Trophoblast cell (in vitro differentiated cells and primary cell): ENCODE measurements around the gene SMOC2.

Source experiments
- DNase-seq, 2 donors: peaks; one replicate each; pipeline ENCODE4 v3.0.0-alpha.2; 2016
- H2AFZ ChIP-seq: 2 replicates; pipeline ENCODE4 v1.6.1; 2013; ENCODE audit warnings: low read length, moderate library complexity, mild to moderate bottlenecking; ENCODE audit not compliant: insufficient read depth, poor library complexity
- H2AK5ac ChIP-seq: 2 replicates; pipeline ENCODE4 v1.6.1; 2013; ENCODE audit warnings: mild to moderate bottlenecking, low read length
- H2BK120ac ChIP-seq: 2 replicates; pipeline ENCODE4 v1.6.1; 2013; ENCODE audit warnings: low read length, mild to moderate bottlenecking, moderate library complexity; ENCODE audit not compliant: insufficient read depth, poor library complexity
- H2BK12ac ChIP-seq: 2 replicates; pipeline ENCODE4 v1.6.1; 2013; ENCODE audit warnings: mild to moderate bottlenecking, low read length, moderate library complexity
- H2BK5ac ChIP-seq: 2 replicates; pipeline ENCODE4 v1.6.1; 2013; ENCODE audit warnings: low read length, low read depth, moderate library complexity, mild to moderate bottlenecking; ENCODE audit not compliant: poor library complexity
- H3K14ac ChIP-seq: 2 replicates; pipeline ENCODE4 v1.6.1; 2013; ENCODE audit warnings: mild to moderate bottlenecking, low read length
- H3K18ac ChIP-seq: 2 replicates; pipeline ENCODE4 v1.6.1; 2013; ENCODE audit warnings: mild to moderate bottlenecking, low read length
- H3K23ac ChIP-seq: 2 replicates; pipeline ENCODE4 v1.6.1; 2013; ENCODE audit warnings: low read length
- H3K27ac ChIP-seq: 2 replicates; pipeline ENCODE4 v1.5.1; 2013; ENCODE audit warnings: low read depth, mild to moderate bottlenecking, inconsistent platforms, low read length, moderate library complexity
- H3K27me3 ChIP-seq: 2 replicates; pipeline ENCODE4 v1.6.1; 2013; ENCODE audit warnings: inconsistent platforms, mild to moderate bottlenecking, low read length, moderate library complexity; ENCODE audit not compliant: insufficient read depth
- H3K36me3 ChIP-seq, 2 experiments: 1 replicate in 1 of 2; 2 replicates in 1 of 2; pipeline ENCODE4 v1.6.1; 2013; ENCODE audit warnings: low read length in 2 of 2, mild to moderate bottlenecking in 2 of 2, moderate library complexity in 1 of 2; ENCODE audit not compliant: insufficient read depth in 2 of 2, control insufficient read depth in 1 of 2
- H3K4ac ChIP-seq: 2 replicates; pipeline ENCODE4 v1.6.1; 2013; ENCODE audit warnings: low read depth, mild to moderate bottlenecking, low read length, moderate library complexity
- H3K4me1 ChIP-seq, 2 experiments: 1 replicate in 1 of 2; 2 replicates in 1 of 2; pipeline ENCODE4 v1.6.1; 2013; ENCODE audit warnings: low read length in 2 of 2, mild to moderate bottlenecking in 2 of 2, moderate library complexity in 1 of 2; ENCODE audit not compliant: insufficient read depth in 2 of 2, control insufficient read depth in 1 of 2
- H3K4me2 ChIP-seq: 2 replicates; pipeline ENCODE4 v1.6.1; 2013; ENCODE audit warnings: inconsistent platforms, mild to moderate bottlenecking, low read length, moderate library complexity
- H3K4me3 ChIP-seq: 2 replicates; pipeline ENCODE4 v1.5.1; 2013; ENCODE audit warnings: mild to moderate bottlenecking, low read depth, low read length, inconsistent platforms
- H3K79me1 ChIP-seq: one replicate; pipeline ENCODE4 v1.6.1; 2013; ENCODE audit warnings: low read length
- H3K79me2 ChIP-seq: 2 replicates; pipeline ENCODE4 v1.6.1; 2013; ENCODE audit warnings: low read length, mild to moderate bottlenecking; ENCODE audit not compliant: control insufficient read depth, insufficient read depth, poor library complexity
- H3K9ac ChIP-seq: 2 replicates; pipeline ENCODE4 v1.6.1; 2013; ENCODE audit warnings: mild to moderate bottlenecking, low read length
- H3K9me3 ChIP-seq: 2 replicates; pipeline ENCODE4 v1.6.1; 2013; ENCODE audit warnings: low read depth, mild to moderate bottlenecking, control low read depth, inconsistent platforms, low read length; ENCODE audit not compliant: insufficient read depth
- H4K12ac ChIP-seq: 2 replicates; pipeline ENCODE4 v1.6.1; 2013; ENCODE audit warnings: low read depth, mild to moderate bottlenecking, low read length, moderate library complexity
- H4K8ac ChIP-seq: 2 replicates; pipeline ENCODE4 v1.6.1; 2013; ENCODE audit warnings: low read depth, mild to moderate bottlenecking, low read length, moderate library complexity
- H4K91ac ChIP-seq: one replicate; pipeline ENCODE4 v1.6.1; 2013; ENCODE audit warnings: low read depth, mild to moderate bottlenecking, low read length, moderate library complexity
- WGBS: extraction: QIAGEN DNeasy Blood & Tissue Kit; methylation state at CpG from one replicate; pipeline ENCODE4 v1.1.7; 2013; ENCODE audit warnings: missing lambda C conversion rate; ENCODE audit not compliant: insufficient read length, insufficient coverage; ENCODE audit errors: extremely low coverage; 5-methylcytosine and 5-hydroxymethylcytosine counted together

Gene SMOC2

DNA sequence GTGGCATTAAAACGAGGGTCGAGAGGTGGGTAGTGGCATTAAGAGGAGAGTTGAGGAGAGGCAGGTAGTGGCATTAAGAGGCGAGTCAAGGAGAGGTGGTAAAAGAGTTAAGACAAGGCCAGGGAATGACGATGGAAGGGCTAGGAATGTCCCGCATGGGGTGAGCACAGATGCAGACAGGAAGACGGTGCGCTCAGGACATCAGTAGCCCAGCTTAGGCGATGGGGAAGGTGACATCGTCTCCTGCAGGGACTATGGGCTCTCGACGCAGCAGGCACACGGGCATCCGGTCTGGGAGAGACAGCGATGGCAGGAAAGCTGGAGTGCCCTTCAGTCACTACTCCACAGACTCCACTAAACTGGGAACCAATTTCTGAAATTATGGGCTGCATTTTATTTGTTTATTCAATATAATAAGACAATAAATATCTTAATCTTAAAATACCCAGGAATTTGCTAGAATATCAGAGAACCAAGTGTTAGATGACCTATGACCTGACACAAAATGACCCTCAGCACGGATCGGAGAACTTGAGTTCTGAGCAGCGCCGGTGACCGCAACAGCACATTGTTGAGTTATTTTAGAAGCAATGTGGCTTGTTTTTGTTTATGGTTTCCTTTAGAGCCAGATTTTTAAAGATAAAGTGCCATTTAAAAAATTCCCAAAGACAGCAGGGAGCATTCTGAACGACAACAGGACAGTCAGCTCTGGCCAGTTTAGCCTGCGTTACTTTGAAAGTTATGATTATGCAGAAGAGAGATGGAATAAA lies 177.7 kb downstream of the SMOC2 start:
- Histone ChIP-seq H2BK12ac (peak overlapping the region; percentile 97), H3K4me3 (no peak overlapping the region), H2AK5ac (peak overlapping the region; percentile 69), H3K79me1 (peaks cover 7% of the 10 kb centered on the region), H4K91ac (peak overlapping the region; percentile 86), H3K27ac (no peak overlapping the region), H3K18ac (peak overlapping the region; percentile 70), H2AFZ (no peak overlapping the region), H3K36me3 (no peaks in the 10 kb centered on the region), H3K9ac (no peak overlapping the region), H3K23ac (no peak overlapping the region), H4K12ac (no peak overlapping the region), H3K27me3 (no peaks in the 10 kb centered on the region), H3K9me3 (peaks cover 4% of the 10 kb centered on the region), H2BK120ac (peak overlapping the region; percentile 61), H3K4me2 (no peak overlapping the region), H3K4me1 (peaks cover 8 to 9% of the 10 kb centered on the region in 2 experiments), H2BK5ac (peak overlapping the region; percentile 42), H3K79me2 (peaks cover 2% of the 10 kb centered on the region), H3K14ac (peak overlapping the region; percentile 41), H3K4ac (peak overlapping the region; percentile 16), H4K8ac (peak overlapping the region; percentile 68)
- 100% methylated on average over 3 of the region's 21 CpGs for WGBS
- peak; percentile 60 to 75 for DNase-seq

DNA sequence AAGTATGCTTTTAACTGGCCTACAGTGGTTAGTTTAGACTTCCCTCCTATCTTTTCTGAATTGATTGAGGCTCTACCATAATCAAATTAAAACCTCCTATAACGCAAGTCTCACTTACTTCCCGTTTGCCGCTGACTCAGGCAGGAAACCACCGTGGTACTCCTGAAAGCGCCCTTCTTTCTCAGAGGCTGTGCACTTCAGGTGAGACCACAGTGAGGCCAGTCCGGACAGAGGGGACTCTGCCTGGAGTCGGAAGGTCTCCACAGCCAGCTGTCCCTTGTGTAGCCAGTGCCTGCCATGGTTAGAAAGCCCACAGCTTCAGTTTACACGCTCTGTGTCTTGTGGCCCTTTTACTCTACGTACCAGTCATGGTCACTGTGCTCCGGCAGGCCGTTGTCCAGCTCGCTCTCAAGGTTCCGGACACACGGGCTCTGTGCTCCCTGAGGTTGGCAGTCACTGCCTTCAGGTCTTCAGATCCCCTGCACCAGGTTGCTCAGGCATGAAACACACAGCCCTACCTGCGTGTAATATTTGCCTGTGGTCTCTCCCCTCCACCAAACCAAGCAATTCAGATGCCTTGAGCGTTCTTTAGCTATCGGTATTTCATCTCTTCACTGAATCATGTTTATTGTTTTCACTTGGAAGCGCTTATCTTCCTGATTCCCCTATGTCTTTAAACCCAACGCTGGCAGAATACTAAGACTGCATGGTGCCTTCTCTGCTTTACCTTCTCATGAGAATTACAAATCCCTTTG lies 178.8 kb downstream of the SMOC2 start:
- Histone ChIP-seq H3K14ac (peak overlapping the region; percentile 52), H3K79me1 (peaks cover 7% of the 10 kb centered on the region), H2AFZ (no peak overlapping the region), H3K23ac (no peak overlapping the region), H3K36me3 (no peaks in the 10 kb centered on the region), H3K79me2 (peaks cover 2% of the 10 kb centered on the region), H4K91ac (peak overlapping the region; percentile 74), H3K9me3 (peaks cover 6% of the 10 kb centered on the region), H3K27ac (no peak overlapping the region), H3K4me2 (no peak overlapping the region), H4K8ac (peak overlapping the region; percentile 31), H2AK5ac (peak overlapping the region; percentile 20), H3K18ac (peak overlapping the region; percentile 16), H4K12ac (peak overlapping the region; percentile 23), H2BK120ac (peak overlapping the region; percentile 48), H2BK5ac (peak overlapping the region; percentile 24), H3K4ac (no peak overlapping the region), H2BK12ac (peak overlapping the region; percentile 42), H3K27me3 (no peaks in the 10 kb centered on the region), H3K4me3 (no peak overlapping the region), H3K4me1 (peaks cover 8 to 9% of the 10 kb centered on the region in 2 experiments), H3K9ac (no peak overlapping the region)
- peak in 1 of 2 donors; percentile 53 for DNase-seq
- WGBS, result no CpG with 5 or more reads among the region's 19 CpGs

DNA sequence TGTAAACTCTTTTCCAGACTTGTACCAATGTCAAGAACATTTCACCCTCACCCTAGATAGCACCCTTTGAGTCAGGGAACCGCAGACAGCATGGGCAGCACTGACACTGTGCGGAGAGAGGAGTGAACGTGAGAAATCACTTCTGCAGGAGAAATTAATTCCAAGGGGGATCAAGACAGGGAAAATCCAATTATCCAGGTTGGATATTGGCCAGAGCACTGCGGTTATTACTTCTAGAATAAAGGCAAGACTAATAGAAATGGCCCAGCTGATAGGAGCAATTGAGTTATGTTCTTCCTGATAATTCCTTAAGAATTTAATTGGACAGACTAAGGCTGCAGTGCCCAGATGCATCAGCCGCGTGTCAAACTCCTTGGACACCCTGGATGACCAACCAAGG lies 179.6 kb downstream of the SMOC2 start:
- H3K79me2 ChIP-seq, result peaks cover 5% of the 10 kb centered on the region
- no peak overlapping the region for H4K91ac ChIP-seq
- no peak overlapping the region for H3K27ac ChIP-seq
- no peak overlapping the region for H3K4ac ChIP-seq
- no peak overlapping the region for H4K8ac ChIP-seq
- no peak overlapping the region for H2BK12ac ChIP-seq
- no peak overlapping the region for H3K4me2 ChIP-seq
- no CpG with 5 or more reads among the region's 6 CpGs for WGBS
- no peak overlapping the region for H3K9ac ChIP-seq
- no peak overlapping the region for H2BK5ac ChIP-seq
- no peak overlapping the region for H3K14ac ChIP-seq
- H4K12ac ChIP-seq, result no peak overlapping the region
- DNase-seq, result no peak
- no peak overlapping the region for H3K23ac ChIP-seq
- H3K27me3 ChIP-seq, result no peaks in the 10 kb centered on the region
- H2AFZ ChIP-seq, result no peak overlapping the region
- H3K79me1 ChIP-seq, result peaks cover 11% of the 10 kb centered on the region
- H3K9me3 ChIP-seq, result peaks cover 2% of the 10 kb centered on the region
- H3K4me3 ChIP-seq, result no peak overlapping the region
- H3K4me1 ChIP-seq, result peaks cover 12 to 17% of the 10 kb centered on the region in 2 experiments
- H2BK120ac ChIP-seq, result no peak overlapping the region
- H3K18ac ChIP-seq, result no peak overlapping the region
- no peaks in the 10 kb centered on the region for H3K36me3 ChIP-seq
- no peak overlapping the region for H2AK5ac ChIP-seq

DNA sequence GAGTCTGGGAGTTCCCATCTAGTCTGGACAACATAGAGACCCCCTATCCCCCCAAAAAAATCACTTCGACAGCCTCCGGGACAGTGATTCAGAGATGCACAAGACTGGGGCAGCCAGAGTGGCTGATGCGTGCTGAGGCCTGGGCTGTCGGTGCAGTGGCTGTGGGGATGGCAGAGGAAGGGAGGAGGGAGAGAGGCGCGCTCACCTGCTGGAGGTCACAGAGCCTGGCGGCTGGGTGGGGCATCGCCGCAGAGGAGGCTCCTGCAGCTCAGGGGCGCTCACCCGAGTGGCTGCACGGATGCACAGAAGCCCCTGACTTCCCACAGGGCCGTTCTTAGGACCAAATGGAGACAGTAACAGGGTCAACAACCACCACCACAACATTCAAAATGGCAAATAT lies 182.8 kb downstream of the SMOC2 start:
- H2BK5ac ChIP-seq, result no peak overlapping the region
- H3K4me2 ChIP-seq, result no peak overlapping the region
- no peak overlapping the region for H4K8ac ChIP-seq
- peaks cover 5% of the 10 kb centered on the region for H3K79me2 ChIP-seq
- H4K12ac ChIP-seq, result no peak overlapping the region
- no peaks in the 10 kb centered on the region for H3K36me3 ChIP-seq
- peaks cover 2% of the 10 kb centered on the region for H3K9me3 ChIP-seq
- H3K18ac ChIP-seq, result no peak overlapping the region
- H3K9ac ChIP-seq, result no peak overlapping the region
- no peak for DNase-seq
- peak overlapping the region; percentile 9 for H2BK12ac ChIP-seq
- H2BK120ac ChIP-seq, result no peak overlapping the region
- WGBS, result no CpG with 5 or more reads among the region's 13 CpGs
- peaks cover 18 to 22% of the 10 kb centered on the region in 2 experiments for H3K4me1 ChIP-seq
- H4K91ac ChIP-seq, result peak overlapping the region; percentile 30
- H2AK5ac ChIP-seq, result peak overlapping the region; percentile 2
- no peak overlapping the region for H3K27ac ChIP-seq
- H3K4me3 ChIP-seq, result no peak overlapping the region
- H3K4ac ChIP-seq, result no peak overlapping the region
- no peak overlapping the region for H3K23ac ChIP-seq
- H2AFZ ChIP-seq, result no peak overlapping the region
- no peak overlapping the region for H3K14ac ChIP-seq
- H3K79me1 ChIP-seq, result peaks cover 18% of the 10 kb centered on the region
- H3K27me3 ChIP-seq, result no peaks in the 10 kb centered on the region
